H9 (cell line): ENCODE data around the gene MGARP. TPM values are rescaled to one million over a fixed set of nuclear protein-coding genes. Genes with fewer than 3 reads are reported as not detected.
A peak's percentile ranks its signal among the peaks of the same experiment; 100 is the strongest.

Experiments used
- DNase-seq: peaks from one replicate; pipeline ENCODE4 v3.0.0-alpha.2; 2017
- H2AFZ ChIP-seq: one replicate; pipeline ENCODE4 v1.6.1; 2013; ENCODE audit warnings: mild to moderate bottlenecking, low read length, control low read depth, moderate library complexity
- H2AK5ac ChIP-seq: 2 replicates; pipeline ENCODE4 v1.6.1; 2013; ENCODE audit warnings: low read length, control low read depth, mixed read lengths; ENCODE audit not compliant: insufficient read length
- H2BK120ac ChIP-seq: one replicate; pipeline ENCODE4 v1.6.1; 2013; ENCODE audit warnings: low read depth, mild to moderate bottlenecking, low read length, control low read depth, inconsistent platforms; ENCODE audit not compliant: poor library complexity, severe bottlenecking
- H2BK12ac ChIP-seq: 2 replicates; pipeline ENCODE4 v1.6.1; 2013; ENCODE audit warnings: low read length, control low read depth, mixed read lengths, low read depth; ENCODE audit not compliant: insufficient read length
- H2BK15ac ChIP-seq: 2 replicates; pipeline ENCODE4 v1.6.1; 2013; ENCODE audit warnings: low read depth, low read length, control low read depth
- H2BK20ac ChIP-seq: one replicate; pipeline ENCODE4 v1.6.1; 2013; ENCODE audit warnings: low read depth, mild to moderate bottlenecking, low read length, control low read depth, inconsistent platforms; ENCODE audit not compliant: poor library complexity, severe bottlenecking
- H2BK5ac ChIP-seq: 2 replicates; pipeline ENCODE4 v1.6.1; 2013; ENCODE audit warnings: low read length, control low read depth, mixed read lengths; ENCODE audit not compliant: insufficient read length
- H3K14ac ChIP-seq: 2 replicates; pipeline ENCODE4 v1.6.1; 2013; ENCODE audit warnings: low read length, control low read depth; ENCODE audit not compliant: insufficient read depth
- H3K18ac ChIP-seq: 2 replicates; pipeline ENCODE4 v1.6.1; 2013; ENCODE audit warnings: low read depth, mild to moderate bottlenecking, mixed read lengths, low read length, control low read depth; ENCODE audit not compliant: insufficient read length
- H3K23ac ChIP-seq: 2 replicates; pipeline ENCODE4 v1.6.1; 2013; ENCODE audit warnings: low read length, control low read depth, mixed read lengths, low read depth; ENCODE audit not compliant: insufficient read length
- H3K23me2 ChIP-seq: 2 replicates; pipeline ENCODE4 v1.6.1; 2013; ENCODE audit warnings: low read depth, mild to moderate bottlenecking, mixed read lengths, low read length, control low read depth; ENCODE audit not compliant: insufficient read length, poor library complexity, severe bottlenecking
- H3K27ac ChIP-seq: 2 replicates; pipeline ENCODE4 v1.5.1; 2013; ENCODE audit warnings: low read length, control low read depth, mixed read lengths, low read depth; ENCODE audit not compliant: insufficient read length
- H3K27me3 ChIP-seq: 2 replicates; pipeline ENCODE4 v1.6.1; 2013; ENCODE audit warnings: low read length, control low read depth, inconsistent platforms; ENCODE audit not compliant: insufficient read depth
- H3K4ac ChIP-seq: 2 replicates; pipeline ENCODE4 v1.6.1; 2013; ENCODE audit warnings: low read depth, mild to moderate bottlenecking, control low read depth, inconsistent platforms, low read length, moderate library complexity
- H3K4me1 ChIP-seq: 2 replicates; pipeline ENCODE4 v1.6.1; 2013; ENCODE audit warnings: low read length, control low read depth, inconsistent platforms; ENCODE audit not compliant: insufficient read depth
- H3K4me2 ChIP-seq: 2 replicates; pipeline ENCODE4 v1.6.1; 2013; ENCODE audit warnings: low read length, control low read depth, mixed read lengths; ENCODE audit not compliant: insufficient read length, insufficient read depth
- H3K56ac ChIP-seq: 2 replicates; pipeline ENCODE4 v1.6.1; 2013; ENCODE audit warnings: low read depth, mild to moderate bottlenecking, mixed read lengths, low read length, control low read depth; ENCODE audit not compliant: insufficient read length
- H3K79me1 ChIP-seq: 2 replicates; pipeline ENCODE4 v1.6.1; 2013; ENCODE audit warnings: low read depth, mild to moderate bottlenecking, moderate library complexity, low read length, control low read depth, inconsistent platforms; ENCODE audit not compliant: insufficient read depth, poor library complexity, severe bottlenecking
- H3K79me2 ChIP-seq: 2 replicates; pipeline ENCODE4 v1.6.1; 2013; ENCODE audit warnings: low read length, control low read depth, inconsistent platforms; ENCODE audit not compliant: insufficient read depth
- H3K9ac ChIP-seq: 2 replicates; pipeline ENCODE4 v1.6.1; 2013; ENCODE audit warnings: low read length, control low read depth, mixed read lengths; ENCODE audit not compliant: insufficient read length; ENCODE audit errors: extremely low read depth
- H3K9me3 ChIP-seq: one replicate; pipeline ENCODE4 v1.6.1; 2013; ENCODE audit warnings: low read depth, low read length, inconsistent platforms; ENCODE audit not compliant: control insufficient read depth
- H3T11ph ChIP-seq: one replicate; pipeline ENCODE4 v1.6.1; 2013; ENCODE audit warnings: mild to moderate bottlenecking, low read length, control low read depth, inconsistent platforms
- H4K20me1 ChIP-seq: one replicate; pipeline ENCODE4 v1.6.1; 2013; ENCODE audit not compliant: control insufficient read depth, insufficient read length, insufficient read depth
- H4K5ac ChIP-seq: 2 replicates; pipeline ENCODE4 v1.6.1; 2013; ENCODE audit warnings: low read depth, mild to moderate bottlenecking, mixed read lengths, low read length, control low read depth; ENCODE audit not compliant: insufficient read length
- H4K8ac ChIP-seq: replicated peaks from 2 replicates; pipeline ENCODE4 v1.6.1; 2013; ENCODE audit warnings: low read length, control low read depth, mixed read lengths, low read depth; ENCODE audit not compliant: insufficient read length
- H4K91ac ChIP-seq: 2 replicates; pipeline ENCODE4 v1.6.1; 2013; ENCODE audit warnings: low read depth, mild to moderate bottlenecking, moderate library complexity, mixed read lengths, low read length, control low read depth; ENCODE audit not compliant: insufficient read length
- H3K27ac Mint-ChIP-seq, 3 experiments: 2 replicates in 2 of 3; 3 replicates in 1 of 3; pipeline ENCODE4 v1.8.0; 2020 to 2021; ENCODE audit warnings: mixed read lengths in 3 of 3, mild to moderate bottlenecking in 1 of 3, moderate library complexity in 1 of 3
- H3K27me3 Mint-ChIP-seq: 2 replicates; pipeline ENCODE4 v1.8.0; 2021; ENCODE audit warnings: low read depth, mild to moderate bottlenecking, moderate library complexity, mixed read lengths
- H3K36me3 Mint-ChIP-seq, 3 experiments: 2 replicates in 2 of 3; 3 replicates in 1 of 3; pipeline ENCODE4 v1.8.0; 2020 to 2021; ENCODE audit warnings: low read depth in 3 of 3, mixed read lengths in 3 of 3; ENCODE audit not compliant: insufficient read depth in 1 of 3
- H3K4me1 Mint-ChIP-seq, 2 experiments: 2 replicates each; pipeline ENCODE4 v1.8.0; 2020; ENCODE audit warnings: mixed read lengths in 2 of 2
- H3K4me3 Mint-ChIP-seq, 2 experiments: 2 replicates in 1 of 2; 3 replicates in 1 of 2; pipeline ENCODE4 v1.8.0; 2020 to 2021; ENCODE audit warnings: mild to moderate bottlenecking in 2 of 2, mixed read lengths in 2 of 2, moderate library complexity in 1 of 2
- H3K9me3 Mint-ChIP-seq, 2 experiments: 2 replicates in 1 of 2; 3 replicates in 1 of 2; pipeline ENCODE4 v1.8.0; 2020; ENCODE audit warnings: mild to moderate bottlenecking in 2 of 2, mixed read lengths in 2 of 2, moderate library complexity in 1 of 2
- WGBS: extraction: QIAGEN DNeasy Blood & Tissue Kit; methylation state at CpG from one replicate; pipeline ENCODE4 v1.1.7; 2013; ENCODE audit warnings: missing lambda C conversion rate, low lambda C conversion rate, mixed read lengths; ENCODE audit not compliant: insufficient read length; ENCODE audit errors: extremely low coverage; 5-methylcytosine and 5-hydroxymethylcytosine counted together
- total RNA-seq: library from RNA; stranded (reverse); gene quantifications from 2 replicates; pipeline ENCODE4 v1.2.1, GENCODE V29; 2021
- TF ChIP-seq, protein P1 (sequence below): fragments of 200-600 bp; sonication (generic); conservative IDR thresholded peaks from 3 replicates; pipeline ENCODE4 v1.8.0; 2021; ENCODE audit warnings: antibody characterized with exemption, mild to moderate bottlenecking

MGARP gene
- total RNA-seq, 1 experiment from 2014 or later: 4.0 TPM

- Histone ChIP-seq H4K8ac (no peak overlapping the region), H3K18ac (no peak overlapping the region), H4K20me1 (no peaks in the 10 kb centered on the region), H3K56ac (no peak overlapping the region), H3K27me3 (peaks cover 12% of the 10 kb centered on the region; the same call in 1 of the 2 replicates), H2BK15ac (no peak overlapping the region), H2BK12ac (no peak overlapping the region), H2BK5ac (no peak overlapping the region), H3T11ph (no peak overlapping the region), H2AK5ac (no peak overlapping the region), H3K4ac (no peak overlapping the region), H3K23ac (no peak overlapping the region), H2BK120ac (no peak overlapping the region), H3K27ac (no peak overlapping the region), H4K5ac (no peak overlapping the region), H3K79me2 (no peaks in the 10 kb centered on the region), H3K9me3 (no peaks in the 10 kb centered on the region), H3K23me2 (peaks cover 4% of the 10 kb centered on the region), H3K9ac (peak overlapping the region; percentile 10), H2AFZ (peak overlapping the region; percentile 56), H3K4me1 (no peaks in the 10 kb centered on the region), H4K91ac (no peak overlapping the region), H3K4me2 (peak overlapping the region; percentile 72), H3K14ac (no peak overlapping the region), H3K79me1 (no peaks in the 10 kb centered on the region), H2BK20ac (no peak overlapping the region)
- no CpG with 5 or more reads among the region's 40 CpGs for WGBS
- Mint-ChIP-seq H3K4me3 (peak overlapping the region; percentile 69 to 84), H3K9me3 (no peaks in the 10 kb centered on the region; a peak in 1 of 5 replicates), H3K36me3 (0 out of 7 replicates have a peak, but pooled peaks cover 0 to under 1% (median under 1%) of the 10 kb centered on the region in 3 experiments), H3K27ac (no peak overlapping the region), H3K4me1 (peaks cover 11 to 14% of the 10 kb centered on the region in 2 experiments), H3K27me3 (peaks cover 40% of the 10 kb centered on the region)
- TF ChIP-seq, protein P1, sequence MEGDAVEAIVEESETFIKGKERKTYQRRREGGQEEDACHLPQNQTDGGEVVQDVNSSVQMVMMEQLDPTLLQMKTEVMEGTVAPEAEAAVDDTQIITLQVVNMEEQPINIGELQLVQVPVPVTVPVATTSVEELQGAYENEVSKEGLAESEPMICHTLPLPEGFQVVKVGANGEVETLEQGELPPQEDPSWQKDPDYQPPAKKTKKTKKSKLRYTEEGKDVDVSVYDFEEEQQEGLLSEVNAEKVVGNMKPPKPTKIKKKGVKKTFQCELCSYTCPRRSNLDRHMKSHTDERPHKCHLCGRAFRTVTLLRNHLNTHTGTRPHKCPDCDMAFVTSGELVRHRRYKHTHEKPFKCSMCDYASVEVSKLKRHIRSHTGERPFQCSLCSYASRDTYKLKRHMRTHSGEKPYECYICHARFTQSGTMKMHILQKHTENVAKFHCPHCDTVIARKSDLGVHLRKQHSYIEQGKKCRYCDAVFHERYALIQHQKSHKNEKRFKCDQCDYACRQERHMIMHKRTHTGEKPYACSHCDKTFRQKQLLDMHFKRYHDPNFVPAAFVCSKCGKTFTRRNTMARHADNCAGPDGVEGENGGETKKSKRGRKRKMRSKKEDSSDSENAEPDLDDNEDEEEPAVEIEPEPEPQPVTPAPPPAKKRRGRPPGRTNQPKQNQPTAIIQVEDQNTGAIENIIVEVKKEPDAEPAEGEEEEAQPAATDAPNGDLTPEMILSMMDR: no peak
- peak; percentile 38 for DNase-seq
Measured at GRCh38 chr4:139278912-139279759, 889 bp downstream of the MGARP start.
